Left lung (tissue), 10 donors: ENCODE data around the gene HOXB4. TPM values are rescaled to one million over a fixed set of nuclear protein-coding genes. Genes with fewer than 3 reads are reported as not detected.

Experiments used
- ATAC-seq: fragments of 200-7000 bp; cut with Tn5 transposase; one replicate; pipeline ENCODE4 v1.9.1; 2020; ENCODE audit warnings: moderate library complexity
- DNase-seq, 4 donors: peaks; one replicate each; pipeline ENCODE4 v3.0.0-alpha.2; 2013 to 2020
- H3K27ac ChIP-seq, 2 donors: fragments of 200-600 bp; sonication (generic) in 1 of 2; one replicate each; pipeline versions ENCODE4 v1.5.0 to v1.8.0; 2020 to 2021
- H3K27me3 ChIP-seq, 2 donors: fragments of 200-600 bp; sonication (generic) in 1 of 2; one replicate each; pipeline versions ENCODE4 v1.5.0 to v1.8.0; 2020 to 2021
- H3K36me3 ChIP-seq, 2 donors: fragments of 200-600 bp; sonication (generic) in 1 of 2; one replicate each; pipeline versions ENCODE4 v1.5.0 to v1.8.0; 2020 to 2021
- H3K4me1 ChIP-seq, 2 donors: fragments of 200-600 bp; one replicate each; pipeline ENCODE4 v1.8.0; 2021
- H3K4me3 ChIP-seq, 2 donors: fragments of 200-600 bp; sonication (generic) in 1 of 2; one replicate each; pipeline versions ENCODE4 v1.5.0 to v1.8.0; 2020 to 2021; ENCODE audit warnings: mild to moderate bottlenecking in 1 of 2
- H3K9me3 ChIP-seq, 2 donors: fragments of 200-600 bp; sonication (generic) in 1 of 2; one replicate each; pipeline versions ENCODE4 v1.5.0 to v1.8.0; 2020 to 2021
- CTCF ChIP-seq, 2 donors: fragments of 200-600 bp; sonication (generic) in 1 of 2; IDR thresholded peaks; one replicate each; pipeline versions ENCODE4 v1.5.0 to v1.8.0; 2021; ENCODE audit warnings: antibody characterized with exemption in 2 of 2
- intact Hi-C, 2 donors: fragments of 100-400 bp; cut with DNase I; formaldehyde crosslinking; loops; one replicate each; pipeline versions ENCODE4 v1.11.2 to v1.14.2; 2022
- polyA plus RNA-seq, 6 donors: library from polyadenylated mRNA; unstranded; fragments of 120-200 nt; gene quantifications; one replicate each; pipeline ENCODE4 v1.2.1, GENCODE V29; 2013; ENCODE audit not compliant: insufficient read length in 6 of 6
- total RNA-seq, 2 donors: library from RNA; stranded (reverse); fragmentation: NEBNext Ultra II Directional; extraction: Animal tissue kit (Norgen Biotek cat#: 25700); gene quantifications; one replicate each; pipeline ENCODE4 v1.2.1, GENCODE V29; 2021
- donor health status: DM: no; HTN: yes; CAD: no.
- donor health status: DM: no; HTN: no; CAD: no.

Gene HOXB4
- total and polyA plus RNA-seq, 8 donors = 4.5 to 19.0 (median 12.8) TPM

DNA sequence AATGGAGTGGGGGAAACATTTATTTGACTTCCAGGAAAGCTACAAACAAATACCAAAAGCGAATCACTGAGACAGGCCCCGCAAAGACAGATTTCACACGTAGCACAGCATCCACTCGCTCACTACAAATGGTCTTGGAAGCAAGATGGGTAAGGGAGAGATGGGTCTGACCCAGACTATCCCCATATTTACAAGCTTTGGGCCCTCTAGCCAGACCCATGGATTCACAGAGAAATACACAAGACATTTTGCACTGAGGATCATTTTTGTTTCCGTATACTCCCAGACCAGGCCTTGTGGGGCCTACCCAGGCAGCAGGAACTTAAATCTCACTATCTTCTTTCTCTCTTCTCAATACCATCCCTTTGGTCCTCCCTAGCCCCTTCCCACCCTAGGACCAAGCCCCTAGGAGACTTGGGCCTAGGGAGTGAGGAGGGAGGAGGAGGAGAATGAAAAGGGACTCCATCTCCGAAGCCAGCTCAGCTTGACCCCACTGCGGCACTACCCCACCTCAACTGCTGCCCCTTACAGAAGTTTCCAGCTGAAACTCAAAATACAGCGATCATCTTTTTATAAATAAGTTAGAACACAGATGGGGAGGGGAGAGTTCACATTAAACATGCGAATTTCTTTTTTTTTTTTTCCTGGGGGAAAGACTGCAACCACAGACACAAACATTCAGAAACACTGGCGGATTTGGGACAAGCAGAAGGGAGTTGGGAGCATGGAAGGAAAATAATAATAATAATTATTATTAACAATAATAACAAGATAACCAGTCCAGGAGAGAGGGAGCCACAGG lies 13.3 kb upstream of the HOXB4 start:
- Histone ChIP-seq H3K4me3 (peak overlapping the region; percentile 25 to 32), H3K4me1 (peaks cover 11 to 39% of the 10 kb centered on the region in 2 donors), H3K27me3 (peaks cover 59 to 100% of the 10 kb centered on the region in 2 donors), H3K27ac (peak overlapping the region; percentile 76 to 90), H3K36me3 (no peaks in the 10 kb centered on the region), H3K9me3 (no peaks in the 10 kb centered on the region)
- no peak for TF ChIP-seq CTCF (IDR thresholded peaks at IDR 0.05)
- DNase-seq = peak in 1 of 4 donors; percentile 37
- intact Hi-C loops = loop anchor here in 1 of 2 donors (5.0 to 10.0 kb wide), 2 partner anchors 99 to 247 kb away; no protein-coding TSS in a partner anchor
- ATAC-seq = no peak

GRCh38 chr17:48590607-48591161 lies 12.5 kb upstream of the HOXB4 start:
- no peaks in the 10 kb centered on the region for H3K36me3 ChIP-seq
- DNase-seq (no peak), ATAC-seq (no peak)
- peaks cover 61 to 100% of the 10 kb centered on the region in 2 donors for H3K27me3 ChIP-seq
- H3K27ac ChIP-seq = peak overlapping the region; percentile 76 to 90
- no peak for TF ChIP-seq CTCF (IDR thresholded peaks at IDR 0.05)
- peaks cover 4 to 47% of the 10 kb centered on the region in 2 donors for H3K4me1 ChIP-seq
- peak overlapping the region in 1 of 2 donors; percentile 24 for H3K4me3 ChIP-seq
- intact Hi-C loops = loop anchor here in 1 of 2 donors (5.0 to 10.0 kb wide), 2 partner anchors 98 to 246 kb away; no protein-coding TSS in a partner anchor
- no peaks in the 10 kb centered on the region for H3K9me3 ChIP-seq

- peak within 1 kb of the TSS; percentile 76 to 90 for H3K27ac ChIP-seq
- intact Hi-C loops = loop anchor here in 1 of 2 donors (5.0 to 10.0 kb wide), 2 partner anchors 98 to 245 kb away; no protein-coding TSS in a partner anchor
- TF ChIP-seq CTCF (IDR thresholded peaks at IDR 0.05) = no peak
Observed at GRCh38 chr17:48589831-48590606, 11.9 kb upstream of the HOXB4 start, which contains the start of gene HOXB3. HOXB3 (minus strand) TSS chr17:48590241; CDS start chr17:48552474, 37,767 bp downstream.

DNA sequence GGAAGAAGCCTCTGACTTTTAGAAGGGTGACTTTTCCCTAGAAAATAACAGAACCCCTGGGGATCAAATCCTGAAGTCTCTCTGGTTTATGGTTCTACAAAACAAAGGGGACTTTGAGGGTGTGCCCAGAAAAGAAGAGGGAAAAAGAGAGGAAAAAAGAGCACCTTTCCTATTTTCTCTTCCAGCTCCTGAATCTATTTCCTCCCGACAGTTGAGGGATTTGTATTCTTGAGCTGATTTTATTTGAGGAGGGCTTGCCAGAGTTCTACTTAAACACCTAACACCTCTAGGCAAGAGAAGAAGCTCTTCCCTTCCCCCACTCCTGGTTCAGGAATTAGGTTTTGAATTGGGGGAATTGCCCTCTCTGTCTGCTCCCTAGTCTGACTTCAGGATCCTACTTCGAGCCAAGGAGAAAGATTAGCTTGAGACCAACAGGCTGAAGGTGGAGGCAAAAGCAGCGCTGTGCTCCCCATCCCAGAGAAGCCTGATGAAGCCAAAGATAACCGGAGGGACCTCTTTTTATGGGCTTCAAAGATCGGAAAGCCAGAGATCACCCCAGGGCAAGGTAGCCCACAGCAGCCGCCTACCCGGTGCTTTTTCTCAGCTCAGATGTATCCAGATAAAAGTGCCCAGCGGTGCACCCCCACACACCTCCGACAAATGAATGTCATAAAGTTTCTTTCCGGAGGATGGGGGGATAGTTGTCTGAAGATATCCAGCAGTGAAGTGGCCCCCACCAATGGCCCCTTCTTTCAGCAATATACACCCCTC lies 11.1 kb upstream of the HOXB4 start:
- Histone ChIP-seq H3K4me3 (peak overlapping the region; percentile 24 to 26), H3K4me1 (peaks cover 6 to 57% of the 10 kb centered on the region in 2 donors), H3K27ac (peak overlapping the region; percentile 76 to 90), H3K36me3 (no peaks in the 10 kb centered on the region), H3K27me3 (peaks cover 53 to 100% of the 10 kb centered on the region in 2 donors), H3K9me3 (no peaks in the 10 kb centered on the region)
- intact Hi-C loops = no loop called here
- no peak for ATAC-seq
- TF ChIP-seq CTCF (IDR thresholded peaks at IDR 0.05) = no peak
- no peak for DNase-seq

More at GRCh38 chr17:48589831-48590606, 11.9 kb upstream of the HOXB4 start, which contains the start of gene HOXB3:
- no peaks in the 10 kb centered on the region for H3K9me3 ChIP-seq
- peaks cover 4 to 54% of the 10 kb centered on the region in 2 donors for H3K4me1 ChIP-seq
- no peaks in the 10 kb centered on the region for H3K36me3 ChIP-seq
- peak within 1 kb of the TSS; percentile 24 to 26 for H3K4me3 ChIP-seq
- DNase-seq = peak in 1 of 4 donors; percentile 55
- ATAC-seq = no peak
- peaks cover 58 to 100% of the 10 kb centered on the region in 2 donors for H3K27me3 ChIP-seq
